HL-60/S4 treated with retinoic acid at 250 ng/mL for 4 days and 3 days (cell line): ENCODE measurements around the gene TMEM158.

ENCODE experiments used
- in situ Hi-C: fragments of 300-500 bp; cut with MboI; formaldehyde crosslinking; loops from 2 replicates; pipeline ENCODE4 v1.7.0; 2022; ENCODE audit warnings: low sequenced_read_pairs

The TMEM158 gene

DNA sequence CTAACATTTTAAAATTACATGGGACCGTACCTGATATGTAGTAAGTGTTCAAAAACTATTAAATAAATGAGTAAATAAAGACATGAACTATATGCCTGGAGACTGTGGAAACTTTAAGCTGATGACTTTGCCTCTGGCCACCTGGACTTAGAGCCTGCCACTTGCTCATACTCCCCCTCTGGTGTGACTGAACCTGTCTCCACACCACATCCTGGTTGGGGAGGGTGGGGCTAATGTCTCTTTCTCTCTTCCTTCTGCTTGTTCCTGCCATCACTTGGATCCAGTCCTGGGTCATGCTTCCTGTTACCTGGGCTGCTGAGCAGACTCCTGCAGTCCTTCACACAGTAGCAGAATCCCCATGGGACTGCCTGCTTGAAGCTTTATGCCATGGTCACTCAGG lies 8.2 kb upstream of the TMEM158 start:
- in situ Hi-C loops: no loop called here

- in situ Hi-C loops: no loop called here
These were observed 6.4 kb upstream of the TMEM158 start for GRCh38 chr3:45232521-45232920.

GRCh38 chr3:45227946-45228345 lies 1.9 kb upstream of the TMEM158 start:
- in situ Hi-C loops: no loop called here

DNA sequence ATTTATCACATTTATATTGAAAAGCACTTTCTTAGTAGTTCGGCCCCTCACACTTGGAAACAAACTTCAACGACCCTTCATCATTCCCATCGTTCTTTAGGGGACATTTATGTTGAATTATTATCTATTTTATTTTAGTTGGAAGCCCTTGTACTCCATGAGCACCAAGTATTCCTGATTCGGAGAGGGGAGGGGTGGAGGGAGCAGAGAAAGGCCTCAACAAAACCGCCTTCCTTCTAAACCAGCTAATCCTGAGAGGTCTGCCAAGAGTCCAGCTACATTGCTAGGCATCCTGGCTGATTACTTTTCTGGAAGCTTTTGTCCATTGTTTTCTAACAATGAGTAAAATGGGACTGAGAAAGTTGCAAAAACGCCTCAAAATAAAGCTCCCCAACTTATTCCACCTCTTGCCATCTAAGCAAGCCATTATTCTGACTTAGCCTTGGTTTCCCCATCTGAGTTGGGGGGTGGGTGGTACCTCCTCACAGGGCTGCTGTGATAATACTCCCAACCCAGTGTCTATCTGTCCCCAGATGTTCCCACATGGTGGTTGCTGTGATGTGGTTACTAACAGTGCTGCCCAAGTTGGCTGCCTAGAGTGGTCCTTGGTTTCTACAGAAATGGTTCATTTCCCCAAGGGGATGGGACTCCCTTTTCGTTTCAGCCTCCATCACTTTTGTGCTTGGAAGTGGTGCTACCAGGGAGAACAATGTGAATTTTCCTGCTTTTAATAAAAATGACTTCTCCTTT lies 1.2 kb upstream of the TMEM158 start:
- in situ Hi-C loops: no loop called here

GRCh38 chr3:45225465-45226205 lies 452 bp downstream of the TMEM158 start:
- in situ Hi-C loops: no loop called here

DNA sequence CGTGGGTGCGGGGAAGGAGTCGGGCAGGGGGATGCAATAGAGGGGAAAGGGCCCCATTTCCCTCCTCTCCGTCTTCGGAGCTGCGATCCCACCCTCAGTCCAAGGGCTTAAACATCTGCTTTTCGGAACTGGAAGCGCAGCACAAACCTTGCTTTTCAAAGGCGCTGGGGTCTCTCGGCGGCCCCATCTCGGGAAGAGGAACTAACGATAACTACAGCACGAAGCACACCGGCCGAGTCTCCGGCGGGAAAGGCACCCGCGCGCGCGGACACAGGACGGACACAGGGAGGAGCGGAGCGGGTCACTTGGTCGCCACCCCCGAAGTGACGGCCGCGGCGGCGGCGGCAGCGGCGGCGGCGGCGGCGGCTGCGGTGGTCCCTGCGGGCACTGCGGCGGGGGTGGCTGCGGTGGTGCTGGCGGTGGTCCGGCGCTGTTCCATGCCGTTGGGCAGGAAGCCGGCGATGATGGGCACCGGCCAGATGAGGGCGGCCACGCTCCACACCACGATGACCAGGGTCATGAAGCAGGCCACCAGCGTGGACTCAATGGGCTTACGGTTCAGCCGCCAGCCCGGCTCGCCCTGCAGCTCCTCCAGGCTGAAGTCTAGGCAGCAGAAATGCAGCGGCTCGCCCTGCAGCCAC lies 1.1 kb downstream of the TMEM158 start:
- in situ Hi-C loops: loop anchor here (25.0 kb wide), 1 partner anchor 287 kb away; no protein-coding TSS in a partner anchor

DNA sequence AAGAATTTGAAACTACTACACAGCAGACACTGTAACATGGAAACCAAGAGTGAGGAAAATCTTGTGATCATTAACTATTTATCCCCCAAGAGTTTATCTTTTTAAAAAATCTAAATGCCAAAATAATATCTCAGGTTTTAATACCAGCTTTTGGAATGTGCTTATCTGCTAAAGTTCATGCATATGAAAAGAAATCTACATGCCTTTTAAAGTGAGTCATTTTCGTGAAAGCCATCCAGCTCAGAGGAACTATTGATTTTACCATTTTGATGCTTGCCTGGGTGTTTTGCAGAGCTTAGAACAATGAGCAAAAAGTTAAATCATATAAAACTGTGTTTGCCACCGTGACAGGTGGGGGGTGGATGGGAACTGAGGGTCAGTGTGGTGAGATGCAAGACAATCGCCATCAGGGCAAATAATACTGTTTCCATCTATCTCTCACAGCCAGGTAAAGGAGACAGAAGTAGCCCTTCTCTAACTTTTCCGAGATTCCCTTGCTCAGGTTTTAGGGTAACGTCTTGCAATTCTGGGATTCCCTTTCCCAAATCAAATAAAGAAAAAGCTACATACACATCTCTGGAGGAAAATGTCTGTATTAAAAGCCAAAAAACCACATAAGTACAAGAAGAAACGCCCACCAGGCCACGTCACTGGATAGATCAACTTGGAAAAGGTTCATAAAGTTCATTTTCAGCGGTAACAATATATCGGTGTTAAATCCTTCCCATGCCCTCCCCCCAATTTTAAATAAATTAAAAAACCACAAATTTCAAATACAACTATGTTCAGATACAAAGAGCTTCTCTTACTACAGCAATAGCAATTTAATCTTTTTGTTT lies 2.0 kb downstream of the TMEM158 start:
- in situ Hi-C loops: loop anchor here (25.0 kb wide), 1 partner anchor 288 kb away; no protein-coding TSS in a partner anchor

DNA sequence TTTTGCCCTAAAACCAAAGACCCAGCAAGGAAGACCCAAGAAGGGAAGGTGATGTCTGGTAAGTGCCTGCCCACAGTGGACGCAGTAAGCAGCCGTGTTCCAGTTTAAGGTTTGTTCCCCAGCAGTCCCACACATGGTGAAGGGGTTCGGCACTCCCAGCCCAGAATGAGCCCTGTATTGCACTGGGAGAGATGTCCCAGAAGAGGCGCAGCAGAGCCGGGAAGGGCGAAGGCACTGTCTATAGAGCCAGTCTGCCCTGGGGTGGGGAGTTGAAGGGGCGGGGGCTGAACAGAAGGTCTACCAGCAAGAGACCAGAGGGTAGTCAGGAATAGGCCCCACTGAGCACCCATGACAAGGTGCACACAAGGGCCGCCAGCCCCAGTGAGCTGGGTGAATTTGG lies 6.4 kb downstream of the TMEM158 start:
- in situ Hi-C loops: loop anchor here (25.0 kb wide), 1 partner anchor 293 kb away; no protein-coding TSS in a partner anchor

DNA sequence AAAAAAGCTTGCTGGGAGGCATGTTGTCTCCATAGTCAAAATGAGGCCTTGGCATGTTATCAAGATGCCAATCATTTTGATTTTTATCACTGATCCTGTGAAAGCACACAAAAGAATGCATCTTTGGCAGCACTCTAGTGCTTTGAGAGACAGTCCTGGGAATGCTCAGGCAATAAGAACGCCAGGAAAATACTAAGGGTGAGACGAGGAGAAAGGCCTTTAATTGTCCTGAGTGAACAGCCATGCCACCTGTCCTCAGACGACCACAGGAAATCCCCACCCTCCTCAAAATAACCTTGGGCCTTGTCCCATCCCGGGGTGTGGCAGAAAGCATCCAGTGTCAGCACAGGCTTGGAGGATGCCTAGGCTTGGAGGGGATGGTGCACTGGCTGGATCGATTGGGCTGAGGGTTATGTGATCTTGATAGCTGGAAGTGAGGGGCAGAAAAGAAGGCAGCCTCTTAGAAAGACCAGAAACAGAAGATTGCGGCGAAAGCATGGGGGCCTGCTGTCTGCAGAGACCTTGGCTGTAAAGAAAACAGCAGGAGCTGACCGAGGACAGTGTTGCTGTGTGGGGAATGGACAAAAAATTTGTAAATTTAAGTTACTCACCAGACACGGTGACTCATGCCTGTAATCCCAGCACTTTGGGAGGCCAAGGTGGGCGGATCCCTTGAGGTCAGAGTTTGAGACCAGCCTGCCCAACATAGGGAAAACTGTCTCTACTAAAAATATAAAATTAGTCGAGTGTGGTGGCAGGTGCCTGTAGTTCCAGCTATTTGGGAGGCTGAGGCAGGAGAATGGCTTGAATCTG lies 7.3 kb downstream of the TMEM158 start:
- in situ Hi-C loops: loop anchor here (25.0 kb wide), 1 partner anchor 294 kb away; no protein-coding TSS in a partner anchor

DNA sequence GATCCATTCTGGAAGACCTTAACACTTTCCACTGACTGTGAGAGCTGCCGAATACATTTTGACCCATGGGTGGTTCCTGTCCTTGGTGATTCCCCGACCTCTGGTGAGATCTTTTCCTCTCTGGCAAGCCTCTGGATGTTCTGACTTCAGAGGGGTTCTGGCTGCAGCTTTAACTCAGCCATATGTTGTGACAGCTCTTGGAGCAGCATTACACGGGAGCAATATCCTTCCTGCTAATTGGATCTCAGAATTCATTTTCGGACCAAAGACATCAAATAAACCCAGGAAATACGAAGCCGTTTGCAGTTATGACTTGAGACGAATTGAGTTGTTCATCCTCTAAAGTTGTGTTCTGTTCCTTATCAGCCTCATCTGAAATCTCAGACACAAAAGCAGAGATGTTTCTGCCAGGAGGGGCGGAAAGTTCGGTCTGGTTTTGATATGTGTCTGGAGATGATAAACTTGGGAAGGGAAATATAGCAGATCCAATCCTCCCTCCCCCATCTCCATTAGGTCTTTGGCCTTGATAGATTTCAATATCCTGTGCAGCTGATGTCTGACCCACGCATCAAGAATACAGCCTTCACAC lies 10.0 kb downstream of the TMEM158 start:
- in situ Hi-C loops: loop anchor here (25.0 kb wide), 1 partner anchor 296 kb away; no protein-coding TSS in a partner anchor

GRCh38 chr3:45215466-45215865 lies 10.6 kb downstream of the TMEM158 start:
- in situ Hi-C loops: loop anchor here (25.0 kb wide), 1 partner anchor 297 kb away; no protein-coding TSS in a partner anchor

DNA sequence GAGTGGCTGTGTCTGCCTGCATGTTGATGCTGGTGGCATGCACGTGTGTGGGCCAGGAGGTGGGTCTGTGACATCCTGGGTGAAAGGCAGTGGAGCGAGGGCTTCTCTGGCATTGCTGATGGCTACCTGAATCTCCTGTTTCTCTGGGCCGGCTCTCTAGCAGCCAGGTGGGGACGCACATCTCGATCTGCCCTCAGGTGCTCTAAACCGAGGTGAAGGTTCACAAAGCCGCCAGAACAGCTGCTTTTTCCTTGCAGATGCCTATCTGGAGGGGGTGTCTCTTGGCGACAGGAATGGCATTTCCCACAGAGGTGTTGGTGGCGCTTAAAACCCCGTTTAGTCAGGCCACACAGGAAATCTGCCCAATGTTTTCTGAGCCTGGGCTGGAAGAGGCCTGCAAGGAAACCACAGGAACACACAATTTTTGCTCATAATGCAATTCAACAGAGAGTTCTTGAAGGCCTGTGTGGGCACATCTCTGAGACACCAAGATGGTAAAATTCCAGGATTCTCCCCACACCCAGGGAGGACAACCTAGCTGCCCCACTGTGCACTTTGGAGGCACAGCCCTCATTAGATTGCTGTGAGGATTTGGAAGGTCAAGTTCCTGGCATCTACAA lies 11.9 kb downstream of the TMEM158 start:
- in situ Hi-C loops: loop anchor here (25.0 kb wide), 1 partner anchor 298 kb away; no protein-coding TSS in a partner anchor

DNA sequence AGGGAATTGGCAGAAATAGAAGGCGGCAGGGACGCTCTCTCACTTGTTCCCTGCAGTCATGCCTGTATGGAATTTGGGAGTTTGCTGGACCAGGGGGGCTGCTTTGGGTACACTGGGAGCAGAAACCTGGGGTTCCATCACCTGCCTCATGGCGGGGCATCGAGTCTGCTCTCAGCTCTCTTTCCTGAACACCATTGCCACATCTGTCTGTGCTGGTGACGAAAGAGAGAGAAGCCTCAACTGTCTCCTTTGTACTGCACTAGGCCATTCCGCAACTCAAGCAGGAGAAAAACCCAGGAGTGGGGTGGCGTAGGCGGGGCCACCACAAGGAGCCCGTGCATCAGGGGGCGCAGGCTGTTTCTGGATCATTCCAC lies 14.0 kb downstream of the TMEM158 start:
- in situ Hi-C loops: loop anchor here (25.0 kb wide), 1 partner anchor 300 kb away; no protein-coding TSS in a partner anchor

DNA sequence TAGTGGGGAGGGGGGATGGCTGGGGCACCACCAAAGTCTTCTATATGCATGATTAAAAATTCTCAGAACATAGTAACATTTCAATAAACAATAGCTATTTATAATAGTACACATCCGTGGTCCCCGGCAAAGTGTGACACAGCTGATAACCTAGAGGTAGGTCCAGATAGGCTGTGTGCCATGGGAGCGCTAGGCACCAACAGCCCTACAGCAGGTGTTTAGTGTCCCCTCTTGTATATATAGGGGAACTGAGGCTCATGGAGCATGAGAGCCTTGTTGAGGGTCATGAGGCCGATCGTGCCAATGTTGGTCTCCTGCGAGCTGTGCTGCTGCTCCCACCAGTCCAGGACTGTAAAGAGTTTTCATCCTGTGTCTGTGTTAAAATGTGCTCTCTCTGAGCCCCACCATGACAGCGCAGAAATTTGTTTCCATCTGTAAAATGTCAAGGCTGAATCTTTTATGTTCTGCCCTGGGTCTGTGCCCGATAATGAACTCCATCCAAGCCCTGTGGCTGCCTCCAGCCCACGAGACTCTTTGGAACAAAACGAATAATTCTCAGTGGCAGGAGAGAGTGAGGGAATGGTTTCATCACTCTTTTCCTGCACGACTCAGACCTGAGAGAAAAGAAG lies 14.5 kb downstream of the TMEM158 start:
- in situ Hi-C loops: loop anchor here (25.0 kb wide), 1 partner anchor 301 kb away; no protein-coding TSS in a partner anchor

GRCh38 chr3:45210308-45211041 lies 15.6 kb downstream of the TMEM158 start:
- in situ Hi-C loops: loop anchor here (25.0 kb wide), 1 partner anchor 302 kb away; no protein-coding TSS in a partner anchor

- in situ Hi-C loops: loop anchor here (10.0 to 25.0 kb wide), 2 partner anchors 175 to 303 kb away; no protein-coding TSS in a partner anchor
These were observed 16.6 kb downstream of the TMEM158 start for GRCh38 chr3:45209526-45209925.

- in situ Hi-C loops: loop anchor here (10.0 to 25.0 kb wide), 2 partner anchors 174 to 304 kb away; no protein-coding TSS in a partner anchor
These were observed 17.5 kb downstream of the TMEM158 start for GRCh38 chr3:45208586-45208985.
